ENCODE results near the gene LTBP2.

LTBP2 gene

GRCh38 chr14:74528886-74529285, 83.2 kb downstream of the LTBP2 start:
- no peak for TF ChIP-seq CTCF (conservative IDR thresholded peaks at IDR 0.05; ENCODE audit: low read depth)
- H3K27ac ChIP-seq, result peak overlapping the region; percentile 39; the same call in 1 of the 2 replicates
- DNase-seq (ENCODE audit: low spot score), result no peak
- POLR2A ChIA-PET (ENCODE audit: low non-redundant PET), result no interaction called here
- CTCF ChIA-PET, result interaction anchor here (1.3 kb wide), 1 partner anchor 44 kb away, joined by 3 read pairs; no protein-coding TSS in a partner anchor

GRCh38 chr14:74528406-74528805, 83.6 kb downstream of the LTBP2 start:
- ChIA-PET CTCF (no interaction called here), POLR2A (ENCODE audit: low non-redundant PET) (interaction anchor here (0.6 kb wide), 1 partner anchor 472 kb away, joined by 5 read pairs; no protein-coding TSS in a partner anchor)
- TF ChIP-seq CTCF (conservative IDR thresholded peaks at IDR 0.05; ENCODE audit: low read depth), result no peak
- DNase-seq (ENCODE audit: low spot score), result no peak
- peak overlapping the region; percentile 39 for H3K27ac ChIP-seq

- H3K27ac ChIP-seq, result peak overlapping the region; percentile 39
- DNase-seq (ENCODE audit: low spot score), result no peak
- no peak for TF ChIP-seq CTCF (conservative IDR thresholded peaks at IDR 0.05; ENCODE audit: low read depth)
- ChIA-PET CTCF (no interaction called here), POLR2A (ENCODE audit: low non-redundant PET) (interaction anchor here (0.6 kb wide), 1 partner anchor 472 kb away, joined by 5 read pairs; no protein-coding TSS in a partner anchor)
Measured at GRCh38 chr14:74527736-74528280, 84.2 kb downstream of the LTBP2 start.

GRCh38 chr14:74526854-74527585, 85.0 kb downstream of the LTBP2 start:
- DNase-seq (ENCODE audit: low spot score), result no peak
- ChIA-PET POLR2A (ENCODE audit: low non-redundant PET) (no interaction called here), CTCF (interaction anchor here (0.6 kb wide), 1 partner anchor 111 kb away, joined by 3 read pairs; no protein-coding TSS in a partner anchor)
- peak overlapping the region; percentile 39 for H3K27ac ChIP-seq
- TF ChIP-seq CTCF (conservative IDR thresholded peaks at IDR 0.05; ENCODE audit: low read depth), result no peak

GRCh38 chr14:74525361-74525851, 86.6 kb downstream of the LTBP2 start:
- CTCF ChIA-PET, result interaction anchor here (0.9 to 1.3 kb wide), 2 partner anchors 23 to 381 kb away, joined by 3 to 5 read pairs; no protein-coding TSS in a partner anchor
- POLR2A ChIA-PET (ENCODE audit: low non-redundant PET), result interaction anchor here (0.6 kb wide), 1 partner anchor 165 kb away, joined by 8 read pairs; no protein-coding TSS in a partner anchor
- no peak for TF ChIP-seq CTCF (conservative IDR thresholded peaks at IDR 0.05; ENCODE audit: low read depth)
- H3K27ac ChIP-seq, result peak overlapping the region; percentile 46
- DNase-seq (ENCODE audit: low spot score), result no peak

GRCh38 chr14:74524812-74525135, 87.3 kb downstream of the LTBP2 start:
- TF ChIP-seq CTCF (conservative IDR thresholded peaks at IDR 0.05; ENCODE audit: low read depth), result no peak
- DNase-seq (ENCODE audit: low spot score), result no peak
- CTCF ChIA-PET, result interaction anchor here (0.9 to 1.3 kb wide), 2 partner anchors 22 to 381 kb away, joined by 3 to 5 read pairs; no protein-coding TSS in a partner anchor
- peak overlapping the region; percentile 46 for H3K27ac ChIP-seq
- POLR2A ChIA-PET (ENCODE audit: low non-redundant PET), result no interaction called here

All from RWPE1 (cell line).